Ovary (tissue), 3 donors: Measurements from ENCODE around the gene NHLRC4.

Source experiments
- POLR2A ChIP-seq: fragments of 450-650 bp; IDR thresholded peaks from one replicate; pipeline ENCODE4 v1.6.1; 2017; ENCODE audit warnings: antibody characterized with exemption, mild to moderate bottlenecking, moderate library complexity
- TF ChIP-seq, protein P1 (sequence below), 3 donors: fragments of 450-650 bp in 2 of 3; fragments of 200-600 bp in 1 of 3; IDR thresholded peaks; one replicate each; pipeline versions ENCODE4 v1.5.1 to v1.8.0; 2016 to 2022; ENCODE audit warnings: antibody characterized with exemption in 3 of 3, mild to moderate bottlenecking in 1 of 3
- donor health status: DM: no; HTN: no; CAD: no.

- TF ChIP-seq, protein P1, sequence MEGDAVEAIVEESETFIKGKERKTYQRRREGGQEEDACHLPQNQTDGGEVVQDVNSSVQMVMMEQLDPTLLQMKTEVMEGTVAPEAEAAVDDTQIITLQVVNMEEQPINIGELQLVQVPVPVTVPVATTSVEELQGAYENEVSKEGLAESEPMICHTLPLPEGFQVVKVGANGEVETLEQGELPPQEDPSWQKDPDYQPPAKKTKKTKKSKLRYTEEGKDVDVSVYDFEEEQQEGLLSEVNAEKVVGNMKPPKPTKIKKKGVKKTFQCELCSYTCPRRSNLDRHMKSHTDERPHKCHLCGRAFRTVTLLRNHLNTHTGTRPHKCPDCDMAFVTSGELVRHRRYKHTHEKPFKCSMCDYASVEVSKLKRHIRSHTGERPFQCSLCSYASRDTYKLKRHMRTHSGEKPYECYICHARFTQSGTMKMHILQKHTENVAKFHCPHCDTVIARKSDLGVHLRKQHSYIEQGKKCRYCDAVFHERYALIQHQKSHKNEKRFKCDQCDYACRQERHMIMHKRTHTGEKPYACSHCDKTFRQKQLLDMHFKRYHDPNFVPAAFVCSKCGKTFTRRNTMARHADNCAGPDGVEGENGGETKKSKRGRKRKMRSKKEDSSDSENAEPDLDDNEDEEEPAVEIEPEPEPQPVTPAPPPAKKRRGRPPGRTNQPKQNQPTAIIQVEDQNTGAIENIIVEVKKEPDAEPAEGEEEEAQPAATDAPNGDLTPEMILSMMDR (IDR thresholded peaks at IDR 0.05) = no peak
- no peak for TF ChIP-seq POLR2A
Measured at GRCh38 chr16:549544-550263, 17.1 kb upstream of the NHLRC4 start.
